Suprapubic skin (tissue), 4 donors: ENCODE measurements around the gene IL23R.

Experiments used
- POLR2A ChIP-seq, 2 donors: fragments of 450-650 bp; IDR thresholded peaks; one replicate each; pipeline ENCODE4 v1.6.1; 2017; ENCODE audit warnings: antibody characterized with exemption in 2 of 2, mild to moderate bottlenecking in 2 of 2, moderate library complexity in 2 of 2
- POLR2AphosphoS5 ChIP-seq, 3 donors: sonication (generic); formaldehyde crosslinking; IDR thresholded peaks; one replicate each; pipeline ENCODE4 v1.6.1; 2017; ENCODE audit warnings: antibody characterized with exemption in 3 of 3
- TF ChIP-seq, protein P1 (sequence below), 2 donors: fragments of 200-600 bp in 1 of 2; fragments of 450-650 bp in 1 of 2; sonication (generic) in 1 of 2; IDR thresholded peaks; one replicate each; pipeline ENCODE4 v1.5.1; 2016 to 2019; ENCODE audit warnings: antibody characterized with exemption in 2 of 2, mild to moderate bottlenecking in 1 of 2, moderate library complexity in 1 of 2

DNA sequence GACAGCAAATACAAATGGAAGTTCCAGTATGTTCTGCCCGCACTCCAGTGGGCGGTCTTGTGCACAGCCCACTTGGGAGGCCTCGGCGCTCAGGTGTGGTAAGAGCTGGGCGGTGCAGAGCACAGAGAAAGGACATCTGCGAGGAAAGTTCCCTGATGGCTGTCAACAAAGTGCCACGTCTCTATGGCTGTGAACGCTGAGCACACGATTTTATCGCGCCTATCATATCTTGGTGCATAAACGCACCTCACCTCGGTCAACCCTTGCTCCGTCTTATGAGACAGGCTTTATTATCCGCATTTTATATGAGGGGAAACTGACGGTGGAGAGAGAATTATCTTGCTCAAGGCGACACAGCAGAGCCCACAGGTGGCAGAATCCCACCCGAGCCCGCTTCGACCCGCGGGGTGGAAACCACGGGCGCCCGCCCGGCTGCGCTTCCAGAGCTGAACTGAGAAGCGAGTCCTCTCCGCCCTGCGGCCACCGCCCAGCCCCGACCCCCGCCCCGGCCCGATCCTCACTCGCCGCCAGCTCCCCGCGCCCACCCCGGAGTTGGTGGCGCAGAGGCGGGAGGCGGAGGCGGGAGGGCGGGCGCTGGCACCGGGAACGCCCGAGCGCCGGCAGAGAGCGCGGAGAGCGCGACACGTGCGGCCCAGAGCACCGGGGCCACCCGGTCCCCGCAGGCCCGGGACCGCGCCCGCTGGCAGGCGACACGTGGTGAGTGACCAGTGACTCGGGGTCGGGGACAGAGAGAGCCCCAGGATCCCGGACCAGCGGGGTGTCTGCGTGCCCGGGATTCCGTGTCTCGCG is 141.2 kb downstream of the IL23R start, which contains the start of gene IL12RB2:
- TF ChIP-seq, protein P1, sequence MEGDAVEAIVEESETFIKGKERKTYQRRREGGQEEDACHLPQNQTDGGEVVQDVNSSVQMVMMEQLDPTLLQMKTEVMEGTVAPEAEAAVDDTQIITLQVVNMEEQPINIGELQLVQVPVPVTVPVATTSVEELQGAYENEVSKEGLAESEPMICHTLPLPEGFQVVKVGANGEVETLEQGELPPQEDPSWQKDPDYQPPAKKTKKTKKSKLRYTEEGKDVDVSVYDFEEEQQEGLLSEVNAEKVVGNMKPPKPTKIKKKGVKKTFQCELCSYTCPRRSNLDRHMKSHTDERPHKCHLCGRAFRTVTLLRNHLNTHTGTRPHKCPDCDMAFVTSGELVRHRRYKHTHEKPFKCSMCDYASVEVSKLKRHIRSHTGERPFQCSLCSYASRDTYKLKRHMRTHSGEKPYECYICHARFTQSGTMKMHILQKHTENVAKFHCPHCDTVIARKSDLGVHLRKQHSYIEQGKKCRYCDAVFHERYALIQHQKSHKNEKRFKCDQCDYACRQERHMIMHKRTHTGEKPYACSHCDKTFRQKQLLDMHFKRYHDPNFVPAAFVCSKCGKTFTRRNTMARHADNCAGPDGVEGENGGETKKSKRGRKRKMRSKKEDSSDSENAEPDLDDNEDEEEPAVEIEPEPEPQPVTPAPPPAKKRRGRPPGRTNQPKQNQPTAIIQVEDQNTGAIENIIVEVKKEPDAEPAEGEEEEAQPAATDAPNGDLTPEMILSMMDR (IDR thresholded peaks at IDR 0.05), result no peak
- TF ChIP-seq POLR2AphosphoS5 (IDR thresholded peaks at IDR 0.05) (no peak), POLR2A (IDR thresholded peaks at IDR 0.05) (no peak)
